Measurements from ENCODE around the gene MGAT5. TPM values are rescaled to one million over a fixed set of nuclear protein-coding genes. Genes with fewer than 3 reads are reported as not detected.

The MGAT5 gene
- total RNA-seq, 1 experiment from 2014 or later, result 34.0 TPM

- H3K27ac ChIP-seq (ENCODE audit: low read depth, low read length), result no peak overlapping the region
- TF ChIP-seq EZH2 (IDR thresholded peaks at IDR 0.05), result no peak
- no peak for TF ChIP-seq ZNF274 (IDR thresholded peaks at IDR 0.05; ENCODE audit: low read depth, low read length)
- no peak for TF ChIP-seq ZFX (IDR thresholded peaks at IDR 0.05)
- no peak for TF ChIP-seq SP1 (IDR thresholded peaks at IDR 0.05; ENCODE audit: low read depth)
- CTCF ChIA-PET, result no interaction called here
- no peak for ATAC-seq
- no peak overlapping the region for H2AFZ ChIP-seq (ENCODE audit: low read depth, low read length, poor library complexity, severe bottlenecking)
- POLR2A ChIA-PET, result no interaction called here
- H3K36me3 ChIP-seq (ENCODE audit: control insufficient read depth in 1 of 2, insufficient read depth in 2 of 2, low read length in 2 of 2), result no peaks in the 10 kb centered on the region
- H3K9me2 ChIP-seq (ENCODE audit: insufficient read depth), result no peaks in the 10 kb centered on the region
- RAD21 ChIA-PET (ENCODE audit: low non-redundant PET in 1 of 2, low total read pairs in 2 of 2, uncharacterized antibody in 2 of 2, unreplicated experiment in 2 of 2), result no interaction called here
- no peaks in the 10 kb centered on the region for H3K9me3 ChIP-seq (ENCODE audit: control insufficient read depth in 1 of 2, insufficient read depth in 1 of 2, low read depth in 1 of 2, low read length in 2 of 2)
- intact Hi-C loops (cut with micrococcal nuclease), result no loop called here
- no peak overlapping the region for H3K4me3 ChIP-seq (replicated peaks in 1 of 2; ENCODE audit: low read depth in 1 of 2, low read length in 2 of 2)
- no peaks in the 10 kb centered on the region for H3K4me1 ChIP-seq (ENCODE audit: control insufficient read depth in 1 of 2, insufficient read depth in 2 of 2, low read length in 2 of 2)
- no peak overlapping the region for H3K4me2 ChIP-seq (ENCODE audit: low read length)
- no peaks in the 10 kb centered on the region for H3K27me3 ChIP-seq (ENCODE audit: insufficient read depth, low read length)
- BruUV-seq (replicated peaks), result no TSS peak
- H4K20me1 ChIP-seq (ENCODE audit: insufficient read depth), result no peaks in the 10 kb centered on the region
- no peaks in the 10 kb centered on the region for H3K79me2 ChIP-seq (ENCODE audit: insufficient read depth, low read length)
- no peak for DNase-seq (ENCODE audit: low read depth, low spot score)
- no peak overlapping the region for H3K9ac ChIP-seq (ENCODE audit: low read length)
These were observed 82.5 kb downstream of the MGAT5 start for GRCh38 chr2:134336352-134336751.

- Histone ChIP-seq H4K20me1 (ENCODE audit: insufficient read depth) (no peaks in the 10 kb centered on the region), H3K27me3 (ENCODE audit: insufficient read depth, low read length) (no peaks in the 10 kb centered on the region), H3K4me3 (replicated peaks in 1 of 2; ENCODE audit: low read depth in 1 of 2, low read length in 2 of 2) (no peak overlapping the region), H3K36me3 (ENCODE audit: control insufficient read depth in 1 of 2, insufficient read depth in 2 of 2, low read length in 2 of 2) (no peaks in the 10 kb centered on the region), H3K9me3 (ENCODE audit: control insufficient read depth in 1 of 2, insufficient read depth in 1 of 2, low read depth in 1 of 2, low read length in 2 of 2) (no peaks in the 10 kb centered on the region), H2AFZ (ENCODE audit: low read depth, low read length, poor library complexity, severe bottlenecking) (no peak overlapping the region), H3K4me1 (ENCODE audit: control insufficient read depth in 1 of 2, insufficient read depth in 2 of 2, low read length in 2 of 2) (no peaks in the 10 kb centered on the region), H3K9ac (ENCODE audit: low read length) (no peak overlapping the region), H3K79me2 (ENCODE audit: insufficient read depth, low read length) (no peaks in the 10 kb centered on the region), H3K27ac (ENCODE audit: low read depth, low read length) (no peak overlapping the region), H3K9me2 (ENCODE audit: insufficient read depth) (no peaks in the 10 kb centered on the region), H3K4me2 (ENCODE audit: low read length) (no peak overlapping the region)
- POLR2A ChIA-PET, result no interaction called here
- intact Hi-C loops (cut with micrococcal nuclease), result no loop called here
- BruUV-seq (replicated peaks), result no TSS peak
- ATAC-seq (no peak), DNase-seq (ENCODE audit: low read depth, low spot score) (no peak)
- CTCF ChIA-PET, result no interaction called here
- TF ChIP-seq EZH2phosphoT487 (IDR thresholded peaks at IDR 0.05; ENCODE audit: borderline replicate concordance) (no peak), SIN3A (IDR thresholded peaks at IDR 0.05; ENCODE audit: low read depth) (no peak), CTCF (IDR thresholded peaks at IDR 0.05 in 2 of 3, conservative IDR thresholded peaks at IDR 0.05 in 1 of 3; ENCODE audit: borderline replicate concordance in 1 of 3, insufficient read depth in 1 of 3, low read depth in 2 of 3, low read length in 2 of 3) (no peak), POLR2A (IDR thresholded peaks at IDR 0.05; ENCODE audit: borderline replicate concordance, extremely low read depth, insufficient read depth, insufficient read length) (no peak), SRF (IDR thresholded peaks at IDR 0.05; ENCODE audit: low read depth) (no peak), JUND (IDR thresholded peaks at IDR 0.05) (no peak), ZNF274 (IDR thresholded peaks at IDR 0.05; ENCODE audit: low read depth, low read length) (no peak), POLR2AphosphoS5 (IDR thresholded peaks at IDR 0.05; ENCODE audit: low read depth, low read length) (no peak), CBX3 (IDR thresholded peaks at IDR 0.05; ENCODE audit: low read depth) (no peak), EZH2 (IDR thresholded peaks at IDR 0.05) (no peak), ATF3 (IDR thresholded peaks at IDR 0.05) (no peak), RAD21 (IDR thresholded peaks at IDR 0.05; ENCODE audit: low read depth) (no peak)
- RAD21 ChIA-PET (ENCODE audit: low non-redundant PET in 1 of 2, low total read pairs in 2 of 2, uncharacterized antibody in 2 of 2, unreplicated experiment in 2 of 2), result no interaction called here
These were observed 83.0 kb downstream of the MGAT5 start for GRCh38 chr2:134336921-134337320.

Data from HCT116 (cell line).